Measurements from ENCODE around the gene FAM81A. TPM values are rescaled to one million over a fixed set of nuclear protein-coding genes. Genes with fewer than 3 reads are reported as not detected.

Gene FAM81A
- polyA plus RNA-seq, 1 donor (not counting 4 experiments of a cell fraction or from before 2014, with no cell fraction given) = 0.84 TPM

GRCh38 chr15:59392299-59392698 lies 45.7 kb upstream of the FAM81A start:
- no peaks in the 10 kb centered on the region for H3K36me3 ChIP-seq (ENCODE audit: control insufficient read depth in 2 of 2, extremely low read depth in 1 of 2, insufficient read depth in 2 of 2, low read length in 2 of 2)
- no peaks in the 10 kb centered on the region for H3K79me2 ChIP-seq (ENCODE audit: control insufficient read depth, insufficient read depth, low read length)
- no peak overlapping the region for H3K4me3 ChIP-seq (ENCODE audit: control insufficient read depth in 2 of 3, extremely low read depth in 1 of 3, insufficient read depth in 2 of 3, low read depth in 1 of 3, low read length in 3 of 3)
- peaks cover 6% of the 10 kb centered on the region for H3K4me1 ChIP-seq (ENCODE audit: control insufficient read depth, extremely low read depth, insufficient read depth, low read length)
- no peak for TF ChIP-seq EZH2 (IDR thresholded peaks at IDR 0.05; ENCODE audit: low read length)
- no peak for TF ChIP-seq CTCF (optimal IDR thresholded peaks at IDR 0.05 in 1 of 3, IDR thresholded peaks at IDR 0.05 in 1 of 3, conservative IDR thresholded peaks at IDR 0.05 in 1 of 3; ENCODE audit: extremely low read depth in 1 of 3, insufficient read depth in 2 of 3, low read length in 3 of 3)
- no peak overlapping the region for H3K27ac ChIP-seq (ENCODE audit: control insufficient read depth, insufficient read depth, low read length)
- no peaks in the 10 kb centered on the region for H4K20me1 ChIP-seq (ENCODE audit: control insufficient read depth, extremely low read depth, insufficient read depth, low read length)
- no peaks in the 10 kb centered on the region for H3K9me1 ChIP-seq (ENCODE audit: control insufficient read depth, extremely low read depth, insufficient read depth, low read length)
- no peak overlapping the region for H3K9ac ChIP-seq (ENCODE audit: control insufficient read depth, extremely low read depth, insufficient read depth, low read length)
- no peak overlapping the region for H2AFZ ChIP-seq (ENCODE audit: control insufficient read depth, low read length)
- no peaks in the 10 kb centered on the region for H3K9me3 ChIP-seq (ENCODE audit: control insufficient read depth, low read depth, low read length)
- no peak for DNase-seq (ENCODE audit: low read depth, low spot score)
- no peaks in the 10 kb centered on the region for H3K27me3 ChIP-seq (ENCODE audit: control insufficient read depth, extremely low read depth, insufficient read depth, low read length)
- dilution Hi-C loops (cut with MboI; ENCODE audit: extremely low pct_ligation_motif_present, low sequenced_read_pairs) = no loop called here
- no peak overlapping the region for H3K4me2 ChIP-seq (ENCODE audit: control insufficient read depth, extremely low read depth, insufficient read depth, low read depth, low read length)
- FAIRE-seq = no peak

- Histone ChIP-seq H3K4me3 (ENCODE audit: control insufficient read depth in 2 of 3, extremely low read depth in 1 of 3, insufficient read depth in 2 of 3, low read depth in 1 of 3, low read length in 3 of 3) (no peak overlapping the region), H3K4me1 (ENCODE audit: control insufficient read depth, extremely low read depth, insufficient read depth, low read length) (no peaks in the 10 kb centered on the region), H3K27me3 (ENCODE audit: control insufficient read depth, extremely low read depth, insufficient read depth, low read length) (no peaks in the 10 kb centered on the region), H4K20me1 (ENCODE audit: control insufficient read depth, extremely low read depth, insufficient read depth, low read length) (no peaks in the 10 kb centered on the region), H3K9me3 (ENCODE audit: control insufficient read depth, low read depth, low read length) (no peaks in the 10 kb centered on the region), H3K27ac (ENCODE audit: control insufficient read depth, insufficient read depth, low read length) (no peak overlapping the region), H3K9me1 (ENCODE audit: control insufficient read depth, extremely low read depth, insufficient read depth, low read length) (no peaks in the 10 kb centered on the region), H3K4me2 (ENCODE audit: control insufficient read depth, extremely low read depth, insufficient read depth, low read depth, low read length) (no peak overlapping the region), H2AFZ (ENCODE audit: control insufficient read depth, low read length) (no peak overlapping the region), H3K9ac (ENCODE audit: control insufficient read depth, extremely low read depth, insufficient read depth, low read length) (no peak overlapping the region), H3K79me2 (ENCODE audit: control insufficient read depth, insufficient read depth, low read length) (no peaks in the 10 kb centered on the region), H3K36me3 (ENCODE audit: control insufficient read depth in 2 of 2, extremely low read depth in 1 of 2, insufficient read depth in 2 of 2, low read length in 2 of 2) (no peaks in the 10 kb centered on the region)
- DNase-seq (ENCODE audit: low read depth, low spot score) (no peak), FAIRE-seq (peak; percentile 64)
- dilution Hi-C loops (cut with MboI; ENCODE audit: extremely low pct_ligation_motif_present, low sequenced_read_pairs) = no loop called here
- TF ChIP-seq CTCF (optimal IDR thresholded peaks at IDR 0.05 in 1 of 3, IDR thresholded peaks at IDR 0.05 in 1 of 3, conservative IDR thresholded peaks at IDR 0.05 in 1 of 3; ENCODE audit: extremely low read depth in 1 of 3, insufficient read depth in 2 of 3, low read length in 3 of 3) (no peak), EZH2 (IDR thresholded peaks at IDR 0.05; ENCODE audit: low read length) (no peak)
Observed at GRCh38 chr15:59394166-59394661, 43.8 kb upstream of the FAM81A start.
